ENCODE data around the gene ABCC3.

The ABCC3 gene, protein sequence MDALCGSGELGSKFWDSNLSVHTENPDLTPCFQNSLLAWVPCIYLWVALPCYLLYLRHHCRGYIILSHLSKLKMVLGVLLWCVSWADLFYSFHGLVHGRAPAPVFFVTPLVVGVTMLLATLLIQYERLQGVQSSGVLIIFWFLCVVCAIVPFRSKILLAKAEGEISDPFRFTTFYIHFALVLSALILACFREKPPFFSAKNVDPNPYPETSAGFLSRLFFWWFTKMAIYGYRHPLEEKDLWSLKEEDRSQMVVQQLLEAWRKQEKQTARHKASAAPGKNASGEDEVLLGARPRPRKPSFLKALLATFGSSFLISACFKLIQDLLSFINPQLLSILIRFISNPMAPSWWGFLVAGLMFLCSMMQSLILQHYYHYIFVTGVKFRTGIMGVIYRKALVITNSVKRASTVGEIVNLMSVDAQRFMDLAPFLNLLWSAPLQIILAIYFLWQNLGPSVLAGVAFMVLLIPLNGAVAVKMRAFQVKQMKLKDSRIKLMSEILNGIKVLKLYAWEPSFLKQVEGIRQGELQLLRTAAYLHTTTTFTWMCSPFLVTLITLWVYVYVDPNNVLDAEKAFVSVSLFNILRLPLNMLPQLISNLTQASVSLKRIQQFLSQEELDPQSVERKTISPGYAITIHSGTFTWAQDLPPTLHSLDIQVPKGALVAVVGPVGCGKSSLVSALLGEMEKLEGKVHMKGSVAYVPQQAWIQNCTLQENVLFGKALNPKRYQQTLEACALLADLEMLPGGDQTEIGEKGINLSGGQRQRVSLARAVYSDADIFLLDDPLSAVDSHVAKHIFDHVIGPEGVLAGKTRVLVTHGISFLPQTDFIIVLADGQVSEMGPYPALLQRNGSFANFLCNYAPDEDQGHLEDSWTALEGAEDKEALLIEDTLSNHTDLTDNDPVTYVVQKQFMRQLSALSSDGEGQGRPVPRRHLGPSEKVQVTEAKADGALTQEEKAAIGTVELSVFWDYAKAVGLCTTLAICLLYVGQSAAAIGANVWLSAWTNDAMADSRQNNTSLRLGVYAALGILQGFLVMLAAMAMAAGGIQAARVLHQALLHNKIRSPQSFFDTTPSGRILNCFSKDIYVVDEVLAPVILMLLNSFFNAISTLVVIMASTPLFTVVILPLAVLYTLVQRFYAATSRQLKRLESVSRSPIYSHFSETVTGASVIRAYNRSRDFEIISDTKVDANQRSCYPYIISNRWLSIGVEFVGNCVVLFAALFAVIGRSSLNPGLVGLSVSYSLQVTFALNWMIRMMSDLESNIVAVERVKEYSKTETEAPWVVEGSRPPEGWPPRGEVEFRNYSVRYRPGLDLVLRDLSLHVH (N-terminal part only)

DNA sequence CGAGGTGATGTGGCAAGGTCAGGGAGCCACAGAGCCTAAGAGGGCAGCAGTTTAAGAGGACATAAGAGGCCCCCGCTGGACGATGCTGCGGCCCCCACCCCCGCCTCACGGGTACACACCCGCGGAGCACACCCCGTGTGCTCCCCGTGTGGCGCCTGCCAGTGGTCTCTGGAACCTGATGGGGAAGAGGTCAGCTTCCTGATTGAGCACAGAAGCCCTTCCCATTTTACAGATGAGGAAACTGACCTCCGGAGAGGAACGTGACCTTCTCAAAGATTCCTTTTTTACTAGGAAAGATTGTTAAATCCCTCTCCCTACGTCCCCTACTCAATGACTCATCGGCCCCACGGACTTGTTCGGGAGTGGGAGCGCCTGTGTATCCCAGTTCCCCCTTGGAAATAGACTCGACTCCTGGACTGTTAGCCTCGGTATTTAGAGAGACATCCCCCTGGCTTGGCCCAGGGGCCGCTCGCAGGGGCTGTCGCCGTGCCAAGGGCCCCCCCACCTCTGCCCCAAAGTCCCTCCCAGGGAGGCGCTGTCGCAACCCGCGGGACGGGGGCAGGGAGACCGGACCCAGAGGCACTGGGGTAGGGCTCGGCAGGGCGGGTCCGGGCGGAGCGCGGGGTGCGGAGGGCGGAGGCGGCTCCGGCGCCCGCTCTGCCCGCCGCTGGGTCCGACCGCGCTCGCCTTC is at the start of gene ABCC3:
ABCC3 (plus strand) TSS at position 658 of the 691 bp plus-strand sequence. CDS start 56 bp downstream, outside the sequence.
- DNase-seq, result no peak

DNA sequence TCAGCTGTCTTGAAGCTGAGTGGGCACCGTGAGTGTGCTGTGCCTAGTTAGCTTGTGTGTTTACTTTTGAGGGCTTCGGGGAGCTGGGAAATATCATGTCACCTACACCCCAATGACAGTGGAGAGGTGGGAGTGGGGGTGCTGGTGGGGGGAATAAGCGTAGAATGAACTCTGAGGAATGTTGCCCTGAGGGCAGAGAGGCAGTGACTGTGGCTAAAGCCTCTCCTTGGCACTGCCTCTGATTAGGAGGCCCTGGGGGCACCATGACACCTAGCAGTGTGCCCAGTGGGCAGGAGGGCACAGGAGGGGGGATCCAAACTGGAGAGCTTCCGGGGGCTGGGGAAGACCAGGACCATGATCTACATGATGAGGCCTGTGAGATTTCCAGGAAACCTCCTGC is 49.3 kb upstream of the ABCC3 start:
- DNase-seq, result no peak

DNA sequence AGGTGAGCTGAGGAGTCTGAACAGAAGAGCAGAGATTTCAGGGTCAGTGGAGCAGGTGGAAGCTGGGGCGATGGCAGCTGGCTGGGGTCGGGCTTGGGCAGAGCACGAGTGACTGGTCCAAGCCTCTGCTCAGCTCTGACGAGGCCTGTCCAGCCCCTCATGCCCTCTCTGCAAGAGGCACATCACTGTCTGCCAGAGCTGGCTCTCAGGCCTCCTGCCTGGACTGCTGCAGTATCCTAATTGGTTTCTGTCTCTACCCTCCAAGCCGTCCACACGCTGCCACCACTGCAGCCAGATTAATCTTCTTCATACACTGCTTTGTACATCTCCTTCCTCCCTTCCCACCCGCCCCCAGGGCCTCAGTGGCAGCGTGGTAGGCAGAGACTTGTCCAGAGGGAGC is 48.8 kb upstream of the ABCC3 start:
- no peak for DNase-seq

DNA sequence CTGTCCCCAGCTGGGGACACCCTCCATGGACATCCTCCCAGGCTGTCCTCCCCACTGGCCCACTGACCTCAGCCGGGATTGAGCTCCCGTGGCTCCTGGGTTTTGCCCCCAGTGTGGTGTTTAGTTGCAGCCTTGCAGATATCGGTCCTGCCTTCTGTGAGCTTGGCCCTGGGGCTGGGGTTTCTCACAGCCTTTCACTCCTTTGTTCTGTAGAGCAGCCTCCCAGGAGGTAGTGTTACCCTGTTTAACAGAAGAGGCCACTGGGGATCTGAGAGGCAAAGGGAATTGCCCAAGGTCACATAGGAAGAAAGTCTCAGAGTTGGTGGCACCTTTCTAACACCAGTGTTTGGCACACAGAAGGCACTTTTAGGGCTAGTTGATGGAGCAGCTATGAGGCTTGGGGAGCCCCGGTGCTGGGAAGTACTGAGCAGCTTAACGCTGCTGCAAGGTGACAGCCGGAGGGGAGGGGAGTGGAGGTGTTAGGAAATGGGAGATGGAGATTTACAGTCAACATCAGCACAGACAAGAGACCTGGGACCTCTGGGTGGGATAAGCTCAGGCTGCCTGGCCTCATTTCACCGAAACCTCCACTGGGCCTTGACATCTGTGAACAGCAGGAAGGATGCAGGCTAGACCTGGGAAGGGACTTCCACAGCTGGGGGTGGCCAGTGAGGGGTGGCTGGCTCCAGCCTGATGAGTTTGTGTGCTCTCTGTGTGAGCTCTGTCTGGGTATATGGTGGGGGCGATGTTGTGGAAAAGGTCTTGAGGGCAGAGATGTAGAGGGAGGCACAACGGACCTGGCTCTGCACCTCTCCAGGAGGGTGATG is 48.0 kb upstream of the ABCC3 start:
- DNase-seq, result no peak

DNA sequence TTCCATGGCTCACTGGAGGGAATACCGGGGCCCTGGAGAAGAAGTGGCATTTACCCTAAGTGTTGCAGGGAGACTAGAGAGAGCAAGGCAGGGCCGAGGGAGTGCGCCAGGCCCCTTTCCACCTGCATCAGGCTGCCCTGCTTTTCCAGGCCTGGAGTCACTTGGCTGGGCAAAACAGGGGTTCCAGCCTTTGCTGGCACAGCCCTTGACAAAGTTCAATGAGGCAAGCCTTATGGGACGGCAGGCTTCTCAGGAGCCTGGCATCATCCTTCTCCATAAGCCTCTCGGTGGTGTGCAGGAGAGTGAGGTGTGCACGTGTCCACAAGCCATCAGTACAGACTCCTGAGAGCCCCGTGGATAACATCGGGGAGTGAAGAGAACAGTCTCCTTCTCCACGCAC is 47.1 kb upstream of the ABCC3 start:
- DNase-seq, result no peak

DNA sequence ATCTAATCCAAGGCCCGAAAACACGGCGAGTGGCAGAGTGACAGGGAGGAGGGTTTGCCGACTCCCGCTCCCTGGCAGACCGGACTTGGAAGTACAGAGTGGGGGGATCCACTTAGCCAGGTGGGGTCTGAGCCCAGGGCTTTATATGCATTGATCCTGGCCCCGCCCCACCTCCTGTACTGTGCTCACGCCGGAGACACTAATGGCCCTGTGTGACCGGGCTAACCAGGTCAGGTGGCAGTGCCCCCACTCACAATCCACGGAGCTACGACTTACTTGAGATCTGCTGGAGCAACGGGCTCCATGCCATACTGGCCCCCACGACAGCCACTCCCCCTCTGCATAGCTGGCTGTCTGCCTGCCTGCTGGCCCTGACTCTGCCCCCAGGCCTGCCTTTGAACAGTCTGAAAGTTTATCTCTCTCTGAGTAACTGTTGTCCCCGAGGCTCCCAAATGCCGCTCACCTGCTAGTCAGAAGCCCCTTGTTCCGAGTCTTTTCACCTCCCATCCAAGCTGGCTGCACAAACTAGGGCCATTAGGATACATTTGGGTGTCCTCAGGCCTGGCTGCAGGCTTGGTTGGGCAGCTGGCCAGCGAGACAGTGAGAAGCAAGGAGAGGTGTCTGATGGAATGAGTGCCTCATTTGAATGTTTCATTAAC is 46.2 kb upstream of the ABCC3 start:
- DNase-seq, result no peak

DNA sequence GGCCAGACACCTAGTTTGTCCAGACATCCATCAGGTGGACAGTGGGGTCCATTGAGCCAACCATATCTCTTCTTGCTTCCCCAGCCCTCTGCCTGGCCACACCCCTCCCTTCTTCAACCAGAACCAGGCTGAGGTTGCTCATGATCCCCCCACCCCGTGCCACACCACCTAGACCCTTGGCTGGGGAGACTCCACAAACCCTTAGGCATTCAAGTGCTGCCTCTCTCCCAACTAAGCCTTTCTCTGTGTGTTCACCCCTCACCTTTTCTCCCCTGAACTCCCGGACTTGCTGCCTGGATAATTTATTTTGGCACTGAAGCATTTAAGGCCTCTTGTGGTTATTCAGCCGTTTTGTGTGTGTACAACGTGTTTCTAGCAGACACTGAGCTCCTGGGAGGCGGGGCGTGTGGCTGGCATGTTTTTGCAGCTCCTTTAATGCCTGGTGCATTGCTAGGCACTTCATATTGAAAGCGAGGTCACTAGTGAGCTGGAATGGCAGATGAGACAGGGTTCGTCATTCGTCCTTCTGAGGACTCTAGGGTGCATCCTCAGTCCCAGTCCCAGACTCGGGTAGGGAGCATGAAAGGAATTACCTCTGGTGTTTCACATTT is 45.5 kb upstream of the ABCC3 start:
- no peak for DNase-seq

DNA sequence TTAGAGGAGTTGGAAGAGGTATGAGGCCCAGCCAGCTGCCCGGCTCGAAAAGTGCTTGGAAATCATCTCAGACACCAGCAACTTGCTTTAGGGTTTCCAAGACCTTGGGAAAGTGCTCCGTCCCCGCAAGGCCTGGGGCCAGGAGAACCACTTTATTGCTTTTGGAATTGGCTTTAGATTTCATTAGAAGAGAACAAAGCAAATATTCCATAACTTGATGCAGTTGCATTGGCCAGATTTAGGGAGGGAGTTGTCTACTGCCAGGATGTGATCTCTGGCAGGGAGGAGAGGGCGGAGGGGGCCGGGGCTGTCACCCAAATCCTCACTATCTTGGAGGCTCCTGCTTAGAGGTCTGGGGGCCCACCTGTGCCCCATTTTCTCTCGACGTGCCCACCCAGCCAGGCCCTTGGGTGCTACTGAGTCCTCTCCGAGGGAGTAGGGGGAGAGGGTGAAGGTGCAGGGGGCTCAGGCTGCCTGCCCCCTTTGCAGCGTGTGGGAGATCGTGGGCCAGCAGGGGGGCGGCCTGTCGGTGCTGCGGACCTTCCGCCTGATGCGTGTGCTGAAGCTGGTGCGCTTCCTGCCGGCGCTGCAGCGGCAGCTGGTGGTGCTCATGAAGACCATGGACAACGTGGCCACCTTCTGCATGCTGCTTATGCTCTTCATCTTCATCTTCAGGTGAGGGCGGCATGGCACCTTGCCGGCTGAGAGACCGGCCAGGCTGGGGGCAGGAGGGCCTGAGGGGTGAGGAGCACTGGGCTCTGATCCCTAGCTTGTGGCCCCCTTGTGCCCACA is 43.5 kb upstream of the ABCC3 start:
- no peak for DNase-seq

DNA sequence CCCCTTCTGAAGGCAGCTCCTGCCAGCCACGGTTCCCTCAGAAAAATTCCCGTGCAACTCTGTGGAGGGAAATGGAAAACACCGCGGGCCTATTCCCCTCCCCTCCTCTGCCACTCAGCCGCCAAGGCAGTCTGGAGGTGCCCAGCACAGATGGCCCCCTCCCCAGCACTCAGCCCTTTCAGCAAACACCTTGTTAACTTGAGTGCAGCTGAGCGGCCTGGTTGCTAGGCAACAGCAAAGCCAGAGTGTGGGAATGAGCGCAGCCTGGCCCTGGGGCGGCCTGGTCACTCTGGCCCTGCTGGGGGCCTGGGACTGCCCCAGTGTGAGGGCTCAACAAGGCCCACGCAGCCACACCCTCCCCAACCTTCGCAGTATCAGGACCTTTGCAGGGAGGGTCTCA is 41.4 kb upstream of the ABCC3 start:
- DNase-seq, result no peak

DNA sequence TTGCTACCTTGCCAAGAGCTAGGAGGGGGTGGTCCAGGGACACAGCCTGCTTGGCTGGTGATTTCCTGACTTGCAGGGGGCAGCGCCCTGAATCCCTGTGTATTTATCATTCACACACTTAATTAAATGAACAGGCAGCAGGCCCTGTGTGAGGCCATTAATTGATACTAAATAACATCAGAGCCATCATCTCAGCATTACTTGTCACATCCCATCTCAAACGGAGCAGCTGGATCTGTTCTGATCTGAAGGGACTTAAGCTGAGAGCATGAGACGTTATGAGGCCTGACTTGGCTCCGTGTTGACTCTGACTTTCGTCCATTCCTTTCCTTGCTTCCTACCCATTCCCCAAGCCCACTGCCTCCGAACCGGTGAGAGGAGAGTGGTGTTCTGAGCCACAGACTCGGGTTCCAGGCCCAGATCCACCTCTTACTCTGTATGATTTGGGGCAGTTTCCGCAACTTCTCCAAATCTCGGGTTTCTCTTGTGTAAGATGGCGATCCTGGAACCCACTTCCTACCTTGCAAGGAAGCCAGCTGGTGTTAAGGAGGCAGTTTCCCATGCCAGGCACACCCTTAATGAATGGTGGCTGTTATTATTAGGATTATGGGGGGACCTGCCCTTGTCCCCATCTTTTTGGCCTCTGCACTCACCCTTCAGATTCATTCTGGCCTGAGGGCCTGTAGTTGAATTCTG is 40.4 kb upstream of the ABCC3 start:
- DNase-seq, result no peak

DNA sequence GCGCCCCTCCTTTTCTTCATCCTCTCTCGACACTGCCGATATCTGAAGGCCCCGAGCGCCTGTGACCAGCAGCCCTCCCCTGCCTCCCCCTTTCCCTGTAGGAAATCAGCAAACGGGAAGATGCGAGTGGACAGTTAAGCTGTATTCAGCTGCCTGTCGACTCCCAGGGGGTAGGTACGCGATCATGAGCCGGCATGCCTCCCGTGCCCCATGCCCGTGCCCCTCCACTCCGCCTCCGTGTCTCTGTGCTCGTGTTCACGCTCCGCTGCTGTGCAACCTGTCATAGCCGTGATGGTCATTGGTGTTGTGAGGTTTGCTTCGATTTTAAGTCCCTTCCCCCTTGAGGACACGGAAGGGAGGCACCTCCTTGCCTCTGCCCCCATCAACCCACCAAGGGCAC is 39.8 kb upstream of the ABCC3 start:
- DNase-seq, result no peak

DNA sequence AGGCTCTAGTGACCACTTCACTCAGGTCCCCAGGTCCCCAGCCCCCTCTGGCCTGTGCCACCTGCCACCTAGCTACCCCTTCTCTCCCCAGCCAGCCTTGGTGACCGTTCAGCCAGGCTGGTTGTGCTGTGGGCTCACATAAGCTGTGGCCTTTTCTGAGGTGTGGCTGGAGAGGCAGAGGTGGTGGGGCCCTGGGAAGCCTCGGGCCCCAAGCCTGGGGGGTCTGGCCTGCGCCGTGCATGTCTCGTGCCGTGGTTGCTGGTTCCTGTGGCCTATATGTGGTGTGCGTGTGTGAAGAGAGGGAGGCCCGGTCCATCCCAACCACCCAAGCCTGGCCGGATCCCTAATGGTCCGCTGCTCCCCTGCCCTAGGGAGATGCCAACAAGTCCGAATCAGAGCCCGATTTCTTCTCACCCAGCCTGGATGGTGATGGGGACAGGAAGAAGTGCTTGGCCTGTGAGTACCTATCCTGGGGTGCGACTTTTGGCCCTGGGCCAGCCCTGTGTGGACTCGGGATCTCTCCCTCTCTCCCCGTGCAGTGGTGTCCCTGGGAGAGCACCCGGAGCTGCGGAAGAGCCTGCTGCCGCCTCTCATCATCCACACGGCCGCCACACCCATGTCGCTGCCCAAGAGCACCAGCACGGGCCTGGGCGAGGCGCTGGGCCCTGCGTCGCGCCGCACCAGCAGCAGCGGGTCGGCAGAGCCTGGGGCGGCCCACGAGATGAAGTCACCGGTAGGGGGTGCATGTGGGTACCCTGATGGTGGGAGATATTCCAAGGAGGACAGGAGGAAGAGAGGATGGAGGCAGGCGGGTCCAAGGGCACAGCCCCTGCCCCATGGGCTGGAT is 38.3 kb upstream of the ABCC3 start:
- DNase-seq, result no peak

DNA sequence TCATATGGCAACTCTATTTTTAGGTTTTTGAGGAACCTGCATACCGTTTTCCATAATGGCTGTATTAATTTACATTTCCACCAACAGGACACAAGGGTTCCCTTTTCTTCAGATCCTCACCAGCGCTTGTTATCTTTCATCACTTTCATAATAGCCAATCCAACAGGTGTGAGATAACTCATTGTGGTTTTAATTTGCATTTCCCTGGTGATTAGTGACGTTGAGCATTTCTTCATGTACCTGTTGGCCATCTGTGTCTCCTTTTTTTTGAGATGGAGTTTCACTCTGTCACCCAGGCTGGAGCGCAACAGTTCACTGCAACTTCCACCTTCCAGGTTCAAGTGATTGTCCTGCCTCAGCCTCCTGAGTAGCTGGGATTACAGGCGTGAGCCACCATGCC is 36.2 kb upstream of the ABCC3 start:
- DNase-seq, result no peak

DNA sequence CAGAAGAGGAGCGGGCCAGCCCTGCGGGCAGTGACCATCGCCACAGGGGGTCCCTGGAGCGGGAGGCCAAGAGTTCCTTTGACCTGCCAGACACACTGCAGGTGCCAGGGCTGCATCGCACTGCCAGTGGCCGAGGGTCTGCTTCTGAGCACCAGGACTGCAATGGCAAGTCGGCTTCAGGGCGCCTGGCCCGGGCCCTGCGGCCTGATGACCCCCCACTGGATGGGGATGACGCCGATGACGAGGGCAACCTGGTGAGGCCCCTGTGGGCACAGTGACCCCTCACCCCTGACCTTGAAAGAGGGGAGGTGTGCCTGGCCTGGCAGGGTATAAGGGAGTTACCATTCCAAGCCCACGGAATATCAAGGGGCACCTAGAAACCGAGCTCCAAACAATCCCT is 35.1 kb upstream of the ABCC3 start:
- no peak for DNase-seq

DNA sequence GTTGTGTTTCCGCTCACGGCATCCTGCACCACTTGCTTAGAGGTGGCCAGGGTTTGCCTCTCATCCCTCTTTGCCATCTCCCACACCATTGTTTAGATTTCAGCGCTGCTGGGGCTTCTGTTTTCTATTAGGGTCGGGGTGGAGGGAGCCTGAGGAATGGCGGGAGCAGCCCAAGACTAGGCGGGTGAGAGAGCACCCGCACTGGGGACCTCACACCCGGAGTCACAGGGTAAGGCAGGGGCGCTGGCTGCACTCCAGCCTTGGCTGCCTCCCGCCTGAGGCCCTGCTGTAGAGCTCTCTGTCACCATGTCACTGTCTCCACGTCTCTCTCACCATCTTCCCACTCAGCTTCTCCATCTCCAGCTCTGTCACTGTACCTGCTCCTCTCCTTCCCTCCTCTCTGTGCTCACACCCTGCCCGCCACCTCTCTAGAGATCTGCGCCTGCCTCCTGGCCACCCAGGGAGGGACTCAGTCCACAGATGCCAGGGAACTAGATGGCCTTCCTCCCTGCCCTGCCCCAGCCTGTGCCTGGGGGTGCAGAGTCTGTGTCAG is 32.8 kb upstream of the ABCC3 start:
- DNase-seq, result no peak

DNA sequence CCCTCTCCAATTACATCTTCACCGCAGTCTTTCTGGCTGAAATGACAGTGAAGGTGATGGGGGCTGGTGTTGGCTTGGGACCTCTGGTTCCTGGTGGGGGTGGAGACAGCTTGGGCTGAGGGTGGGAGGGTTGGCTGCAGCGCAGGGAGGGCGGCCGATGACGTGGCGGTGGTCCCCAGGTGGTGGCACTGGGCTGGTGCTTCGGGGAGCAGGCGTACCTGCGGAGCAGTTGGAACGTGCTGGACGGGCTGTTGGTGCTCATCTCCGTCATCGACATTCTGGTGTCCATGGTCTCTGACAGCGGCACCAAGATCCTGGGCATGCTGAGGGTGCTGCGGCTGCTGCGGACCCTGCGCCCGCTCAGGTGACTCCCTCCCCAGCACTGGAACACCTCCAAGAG is 31.8 kb upstream of the ABCC3 start:
- DNase-seq, result no peak

DNA sequence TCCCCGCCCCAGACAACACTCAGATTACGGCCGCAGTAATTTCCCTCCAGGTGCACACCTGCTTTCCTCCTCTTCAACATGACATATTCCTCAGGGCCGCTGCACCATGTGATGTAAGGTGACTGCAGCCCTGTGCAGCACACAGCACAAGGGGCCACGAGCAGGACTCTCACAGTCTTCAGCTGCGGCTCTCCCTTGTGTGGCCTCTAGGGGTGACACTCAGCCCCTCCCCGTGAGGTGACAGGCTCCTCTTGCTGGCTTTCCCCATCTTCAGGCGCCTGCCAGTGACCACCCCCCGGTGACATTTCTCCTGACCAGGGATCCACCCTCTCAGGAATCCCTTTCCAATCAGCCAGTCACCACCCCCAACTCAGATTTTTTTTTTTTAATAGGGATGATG is 31.3 kb upstream of the ABCC3 start:
- DNase-seq, result no peak

DNA sequence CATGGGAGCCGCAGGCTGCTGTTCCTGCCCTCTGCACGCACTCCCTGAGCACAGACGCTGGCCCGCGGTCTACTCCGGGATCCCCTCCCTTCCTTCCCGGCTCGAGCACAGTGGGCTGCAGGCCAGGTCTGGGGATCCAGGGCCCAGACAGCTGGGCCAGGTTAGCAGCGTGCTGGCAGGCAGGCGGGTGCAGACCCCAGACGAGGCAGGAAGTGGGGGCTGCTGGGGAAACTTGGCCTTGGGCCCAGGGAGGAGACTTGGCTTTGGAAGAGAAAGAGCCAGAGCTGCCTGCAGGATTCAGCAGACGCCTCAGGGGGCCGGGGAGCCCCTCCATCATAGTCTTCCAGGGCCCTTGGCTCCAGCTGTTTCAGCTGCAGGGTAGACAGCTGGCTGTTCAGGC is 30.2 kb upstream of the ABCC3 start:
- DNase-seq, result no peak
